HTR-8/SVneo (cell line): ENCODE results near the gene PLCB4.

ENCODE experiments used
- DNase-seq: peaks from one replicate; pipeline ENCODE4 v3.0.0; 2011; ENCODE audit warnings: low spot score, mixed read lengths; ENCODE audit not compliant: insufficient read length
- FAIRE-seq: peaks from 2 replicates; lab custom pipeline; 2011; peaks lifted over from hg19 to GRCh38; lab: Jason Lieb, UNC

The PLCB4 gene

GRCh38 chr20:9161311-9161710 lies 92.4 kb downstream of the PLCB4 start:
- FAIRE-seq, result no peak
- DNase-seq, result no peak

- FAIRE-seq, result no peak
Measured at GRCh38 chr20:9163251-9163650, 94.4 kb downstream of the PLCB4 start.

GRCh38 chr20:9163995-9164394 lies 95.1 kb downstream of the PLCB4 start:
- FAIRE-seq (no peak), DNase-seq (no peak)

More at GRCh38 chr20:9163251-9163650, 94.4 kb downstream of the PLCB4 start:
- DNase-seq, result no peak

- no peak for FAIRE-seq
- DNase-seq, result no peak
Measured at GRCh38 chr20:9165261-9165660, 96.4 kb downstream of the PLCB4 start.

- no peak for FAIRE-seq
- DNase-seq, result no peak
Measured at GRCh38 chr20:9166153-9166780, 97.4 kb downstream of the PLCB4 start.

GRCh38 chr20:9169409-9169808 lies 100.5 kb downstream of the PLCB4 start:
- DNase-seq (no peak), FAIRE-seq (no peak)

GRCh38 chr20:9172851-9173250 lies 104.0 kb downstream of the PLCB4 start:
- DNase-seq, result no peak
- no peak for FAIRE-seq

- no peak for DNase-seq
- FAIRE-seq, result no peak
Measured at GRCh38 chr20:9177278-9177677, 108.4 kb downstream of the PLCB4 start.

- no peak for DNase-seq
- FAIRE-seq, result no peak
Measured at GRCh38 chr20:9179193-9179802, 110.4 kb downstream of the PLCB4 start.

GRCh38 chr20:9179867-9180266 lies 111.0 kb downstream of the PLCB4 start:
- no peak for FAIRE-seq
- no peak for DNase-seq

- FAIRE-seq, result no peak
- no peak for DNase-seq
Measured at GRCh38 chr20:9180481-9181257, 111.8 kb downstream of the PLCB4 start.

GRCh38 chr20:9185511-9185910 lies 116.6 kb downstream of the PLCB4 start:
- DNase-seq, result peak; percentile 39
- FAIRE-seq, result peak; percentile 89

GRCh38 chr20:9186396-9186795 lies 117.5 kb downstream of the PLCB4 start:
- DNase-seq, result no peak
- FAIRE-seq, result no peak

- FAIRE-seq, result no peak
- no peak for DNase-seq
Measured at GRCh38 chr20:9195031-9195430, 126.1 kb downstream of the PLCB4 start.

- FAIRE-seq (peak; percentile 40), DNase-seq (no peak)
Measured at GRCh38 chr20:9196110-9196509, 127.2 kb downstream of the PLCB4 start.

- FAIRE-seq, result no peak
- no peak for DNase-seq
Measured at GRCh38 chr20:9198460-9198859, 129.6 kb downstream of the PLCB4 start.

- DNase-seq, result no peak
Measured at GRCh38 chr20:9200196-9200595, 131.3 kb downstream of the PLCB4 start.

GRCh38 chr20:9200620-9201019 lies 131.7 kb downstream of the PLCB4 start:
- DNase-seq (peak; percentile 82), FAIRE-seq (peak; percentile 94)

More at GRCh38 chr20:9200196-9200595, 131.3 kb downstream of the PLCB4 start:
- FAIRE-seq, result peak; percentile 58

GRCh38 chr20:9202420-9203080 lies 133.7 kb downstream of the PLCB4 start:
- DNase-seq (no peak), FAIRE-seq (no peak)

- no peak for DNase-seq
- no peak for FAIRE-seq
Measured at GRCh38 chr20:9203081-9203447, 134.2 kb downstream of the PLCB4 start.

- FAIRE-seq (no peak), DNase-seq (no peak)
Measured at GRCh38 chr20:9204979-9205378, 136.1 kb downstream of the PLCB4 start.
